IMR-90 (cell line): ENCODE measurements around the gene MAP1LC3C. TPM values are rescaled to one million over a fixed set of nuclear protein-coding genes. Genes with fewer than 3 reads are reported as not detected.

Experiments used
- ATAC-seq: fragments of 200-7000 bp; cut with Tn5 transposase; 2 replicates; pipeline ENCODE4 v1.9.1; 2020; ENCODE audit warnings: low read depth, mild to moderate bottlenecking, moderate library complexity
- BruUV-seq: library from RNA; stranded (reverse); fragments of 400-500 nt; replicated peaks from 2 replicates; lab custom pipeline; 2021; lab: Mats Ljungman, UMichigan
- CTCF ChIA-PET: fragments of 300-600 bp; formaldehyde crosslinking; extraction: SDS; loops from one replicate; lab custom pipeline; 2021; ENCODE audit warnings: antibody characterized with exemption; lab: Yijun Ruan, JAX
- POLR2A ChIA-PET: fragments of 300-600 bp; sonication (Branson Sonifier 250); formaldehyde crosslinking; loops from one replicate; lab custom pipeline; 2022; ENCODE audit warnings: antibody characterized with exemption; ENCODE audit not compliant: unreplicated experiment; lab: Charles Lee
- DNase-seq: peaks from one replicate; pipeline ENCODE4 v3.0.0; 2013
- H2AFZ ChIP-seq: replicated peaks from 2 replicates; pipeline ENCODE3; 2013; ENCODE audit warnings: low read length, mild to moderate bottlenecking; ENCODE audit not compliant: poor library complexity
- H2AK5ac ChIP-seq: 2 replicates; pipeline ENCODE4 v1.6.1; 2013; ENCODE audit warnings: low read depth, low read length, inconsistent platforms
- H2AK9ac ChIP-seq: replicated peaks from 2 replicates; pipeline ENCODE3; 2013; ENCODE audit warnings: mild to moderate bottlenecking, low read depth, low read length, moderate library complexity; ENCODE audit not compliant: poor library complexity
- H2BK120ac ChIP-seq: 2 replicates; pipeline ENCODE4 v1.6.1; 2013; ENCODE audit warnings: low read depth, low read length, inconsistent platforms
- H2BK15ac ChIP-seq: 3 replicates; pipeline ENCODE4 v1.6.1; 2013; ENCODE audit warnings: low read depth, low read length, inconsistent platforms
- H2BK20ac ChIP-seq: 2 replicates; pipeline ENCODE4 v1.6.1; 2013; ENCODE audit warnings: low read depth, mild to moderate bottlenecking, inconsistent platforms, low read length, moderate library complexity
- H2BK5ac ChIP-seq: 2 replicates; pipeline ENCODE4 v1.6.1; 2013; ENCODE audit warnings: mild to moderate bottlenecking, low read depth, low read length, inconsistent platforms; ENCODE audit not compliant: poor library complexity, severe bottlenecking
- H3K14ac ChIP-seq: replicated peaks from 2 replicates; pipeline ENCODE4 v1.6.1; 2013; ENCODE audit warnings: low read depth, low read length, inconsistent platforms
- H3K18ac ChIP-seq: 2 replicates; pipeline ENCODE4 v1.6.1; 2013; ENCODE audit warnings: low read depth, low read length, control low read depth
- H3K23ac ChIP-seq: 2 replicates; pipeline ENCODE4 v1.6.1; 2013; ENCODE audit warnings: low read depth, low read length, inconsistent platforms
- H3K27ac ChIP-seq: 2 replicates; pipeline ENCODE4 v1.5.1; 2013; ENCODE audit warnings: mild to moderate bottlenecking, control low read depth, low read length; ENCODE audit not compliant: insufficient read depth
- H3K27me3 ChIP-seq: 2 replicates; pipeline ENCODE4 v1.6.1; 2013; ENCODE audit warnings: low read length; ENCODE audit not compliant: control insufficient read depth, insufficient read depth
- H3K36me3 ChIP-seq: 2 replicates; pipeline ENCODE4 v1.6.1; 2013; ENCODE audit warnings: low read length, mixed read lengths; ENCODE audit not compliant: control insufficient read depth, insufficient read depth
- H3K4ac ChIP-seq: 2 replicates; pipeline ENCODE4 v1.6.1; 2013; ENCODE audit warnings: low read depth, low read length, inconsistent platforms
- H3K4me1 ChIP-seq: 2 replicates; pipeline ENCODE4 v1.6.1; 2013; ENCODE audit warnings: low read length, mixed read lengths; ENCODE audit not compliant: control insufficient read depth, insufficient read depth
- H3K4me2 ChIP-seq: 2 replicates; pipeline ENCODE4 v1.6.1; 2013; ENCODE audit warnings: low read depth, mild to moderate bottlenecking, control low read depth, low read length, moderate library complexity
- H3K4me3 ChIP-seq: 2 replicates; pipeline ENCODE4 v1.5.1; 2013; ENCODE audit warnings: low read depth, mild to moderate bottlenecking, control low read depth, low read length, moderate library complexity; ENCODE audit not compliant: insufficient read depth
- H3K56ac ChIP-seq: 2 replicates; pipeline ENCODE4 v1.6.1; 2013; ENCODE audit warnings: low read length, inconsistent platforms; ENCODE audit not compliant: insufficient read depth; ENCODE audit errors: extremely low read depth
- H3K79me1 ChIP-seq, 2 experiments: 2 replicates each; pipeline ENCODE4 v1.6.1; 2013; ENCODE audit warnings: low read length in 2 of 2, inconsistent platforms in 1 of 2, low read depth in 1 of 2
- H3K9ac ChIP-seq: 2 replicates; pipeline ENCODE4 v1.6.1; 2013; ENCODE audit warnings: low read depth, low read length, control low read depth
- H3K9me1 ChIP-seq: 2 replicates; pipeline ENCODE4 v1.6.1; 2013; ENCODE audit warnings: low read length, inconsistent platforms; ENCODE audit not compliant: insufficient read depth
- H3K9me3 ChIP-seq: 2 replicates; pipeline ENCODE4 v1.6.1; 2013; ENCODE audit warnings: low read length; ENCODE audit not compliant: control insufficient read depth, insufficient read depth
- H4K20me1 ChIP-seq: 2 replicates; pipeline ENCODE4 v1.6.1; 2013; ENCODE audit warnings: low read length, inconsistent platforms; ENCODE audit not compliant: insufficient read depth
- H4K5ac ChIP-seq: 2 replicates; pipeline ENCODE4 v1.6.1; 2013; ENCODE audit warnings: mild to moderate bottlenecking, low read depth, low read length, control low read depth
- H4K8ac ChIP-seq, 2 experiments: 2 replicates each; pipeline ENCODE4 v1.6.1; 2013; ENCODE audit warnings: low read depth in 2 of 2, low read length in 2 of 2, control low read depth in 1 of 2, inconsistent platforms in 1 of 2
- H4K91ac ChIP-seq: 2 replicates; pipeline ENCODE4 v1.6.1; 2013; ENCODE audit warnings: low read depth, low read length, inconsistent platforms; ENCODE audit not compliant: insufficient read depth
- BHLHE40 ChIP-seq: fragments of 150-350 bp; IDR thresholded peaks from 2 replicates; pipeline ENCODE4 v1.6.1; 2016; ENCODE audit warnings: mild to moderate bottlenecking, low read depth, low read length
- CHD1 ChIP-seq: IDR thresholded peaks from 2 replicates; pipeline ENCODE4 v1.6.1; 2012; ENCODE audit warnings: low read depth, low read length, improper control_type of control experiment
- FOS ChIP-seq: fragments of 150-350 bp; IDR thresholded peaks from 2 replicates; pipeline ENCODE4 v1.6.1; 2016; ENCODE audit warnings: low read depth, low read length
- WGBS, 2 experiments: methylation state at CpG; one replicate each; pipeline versions ENCODE4 v1.1.5 to v1.1.7; 2013; ENCODE audit warnings: missing lambda C conversion rate in 2 of 2; ENCODE audit not compliant: insufficient read length in 1 of 2; ENCODE audit errors: extremely low coverage in 2 of 2; 5-methylcytosine and 5-hydroxymethylcytosine counted together
- dilution Hi-C: fragments of 300-500 bp; cut with HindIII; formaldehyde crosslinking; loops from one replicate; pipeline ENCODE4 v1.14.3; 2018; ENCODE audit warnings: low sequenced_read_pairs; ENCODE audit not compliant: unreplicated experiment
- in situ Hi-C: fragments of 300-500 bp; cut with MboI; formaldehyde crosslinking; loops from 3 replicates; pipeline ENCODE4 v1.14.3; 2019; ENCODE audit warnings: low sequenced_read_pairs, inconsistent platforms, mixed read lengths
- intact Hi-C: fragments of 100-400 bp; cut with micrococcal nuclease; formaldehyde crosslinking; loops from 2 replicates; pipeline ENCODE4 v1.10.0; 2022
- polyA plus RNA-seq, 3 experiments: library from polyadenylated mRNA; depleted of rRNA; stranded (reverse); fragments of >200 nt; gene quantifications; 2 replicates each; pipeline ENCODE4 v1.2.3, GENCODE V29; 2012; ENCODE audit warnings: low replicate concordance in 1 of 3
- total RNA-seq: library from RNA; depleted of rRNA; stranded (reverse); fragments of >200 nt; gene quantifications from 2 replicates; pipeline ENCODE4 v1.2.3, GENCODE V29; 2012

The MAP1LC3C gene
- total and polyA plus RNA-seq, 2 of the 4 experiments (the other 2 are of a cell fraction) = under 0.01 TPM; not detected in 1

GRCh38 chr1:242005866-242006535, 7.1 kb upstream of the MAP1LC3C start:
- Histone ChIP-seq H2BK120ac (no peak overlapping the region), H3K4ac (no peak overlapping the region), H3K9ac (no peak overlapping the region), H3K27ac (no peak overlapping the region), H3K18ac (no peak overlapping the region), H3K9me3 (no peaks in the 10 kb centered on the region; the same call in 1 of the 2 replicates), H2AK5ac (no peak overlapping the region), H4K5ac (no peak overlapping the region), H4K91ac (no peak overlapping the region), H2BK5ac (no peak overlapping the region), H3K14ac (no peak overlapping the region), H3K23ac (no peak overlapping the region), H4K20me1 (no peaks in the 10 kb centered on the region), H3K9me1 (no peaks in the 10 kb centered on the region), H3K4me3 (no peak overlapping the region), H2BK15ac (no peak overlapping the region), H3K56ac (no peak overlapping the region), H3K27me3 (no peaks in the 10 kb centered on the region), H3K36me3 (no peaks in the 10 kb centered on the region), H2AFZ (no peak overlapping the region), H2AK9ac (no peak overlapping the region), H3K4me1 (no peaks in the 10 kb centered on the region), H2BK20ac (no peak overlapping the region), H3K4me2 (no peak overlapping the region), H4K8ac (no peak overlapping the region), H3K79me1 (no peaks in the 10 kb centered on the region)
- CTCF ChIA-PET = interaction anchor here (1.8 kb wide), 1 partner anchor 8 kb away, joined by 8 read pairs; the partner anchor contains the start of gene MAP1LC3C
- TF ChIP-seq BHLHE40 = no peak
- no peak for TF ChIP-seq CHD1
- TF ChIP-seq FOS = no peak
- POLR2A ChIA-PET = no interaction called here
- intact Hi-C loops (no loop called here), in situ Hi-C loops (no loop called here), dilution Hi-C loops (no loop called here)
- DNase-seq = no peak
- WGBS, 2 experiments = 60% methylated on average over 1 of the region's 5 CpGs; no CpG with 5 or more reads in 1 of the 2 experiments
- no peak; the same call in 1 of the 2 replicates for ATAC-seq
- BruUV-seq = no TSS peak
